ENCODE data around the gene BCKDHB. TPM values are rescaled to one million over a fixed set of nuclear protein-coding genes. Genes with fewer than 3 reads are reported as not detected.

Gene BCKDHB
- total RNA-seq, 1 donor from 2014 or later = 16.2 TPM

GRCh38 chr6:80380566-80380965, 274.1 kb downstream of the BCKDHB start:
- H3K4me3 ChIP-seq = no peak overlapping the region
- DNase-seq (ENCODE audit: extremely low spot score in 2 of 2) = no peak
- H3K27me3 ChIP-seq = no peaks in the 10 kb centered on the region
- TF ChIP-seq, protein P1, sequence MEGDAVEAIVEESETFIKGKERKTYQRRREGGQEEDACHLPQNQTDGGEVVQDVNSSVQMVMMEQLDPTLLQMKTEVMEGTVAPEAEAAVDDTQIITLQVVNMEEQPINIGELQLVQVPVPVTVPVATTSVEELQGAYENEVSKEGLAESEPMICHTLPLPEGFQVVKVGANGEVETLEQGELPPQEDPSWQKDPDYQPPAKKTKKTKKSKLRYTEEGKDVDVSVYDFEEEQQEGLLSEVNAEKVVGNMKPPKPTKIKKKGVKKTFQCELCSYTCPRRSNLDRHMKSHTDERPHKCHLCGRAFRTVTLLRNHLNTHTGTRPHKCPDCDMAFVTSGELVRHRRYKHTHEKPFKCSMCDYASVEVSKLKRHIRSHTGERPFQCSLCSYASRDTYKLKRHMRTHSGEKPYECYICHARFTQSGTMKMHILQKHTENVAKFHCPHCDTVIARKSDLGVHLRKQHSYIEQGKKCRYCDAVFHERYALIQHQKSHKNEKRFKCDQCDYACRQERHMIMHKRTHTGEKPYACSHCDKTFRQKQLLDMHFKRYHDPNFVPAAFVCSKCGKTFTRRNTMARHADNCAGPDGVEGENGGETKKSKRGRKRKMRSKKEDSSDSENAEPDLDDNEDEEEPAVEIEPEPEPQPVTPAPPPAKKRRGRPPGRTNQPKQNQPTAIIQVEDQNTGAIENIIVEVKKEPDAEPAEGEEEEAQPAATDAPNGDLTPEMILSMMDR (IDR thresholded peaks at IDR 0.05) = no peak
- no peak overlapping the region for H3K27ac ChIP-seq
- H3K36me3 ChIP-seq = no peaks in the 10 kb centered on the region
- no peaks in the 10 kb centered on the region for H3K9me3 ChIP-seq
- intact Hi-C loops (cut with DNase I) = no loop called here
- no peaks in the 10 kb centered on the region for H3K4me1 ChIP-seq

GRCh38 chr6:80382811-80383210, 276.3 kb downstream of the BCKDHB start:
- H3K27ac ChIP-seq = no peak overlapping the region
- no peak overlapping the region for H3K4me3 ChIP-seq
- no peaks in the 10 kb centered on the region for H3K27me3 ChIP-seq
- H3K9me3 ChIP-seq = no peaks in the 10 kb centered on the region
- intact Hi-C loops (cut with DNase I) = no loop called here
- TF ChIP-seq POLR2A (IDR thresholded peaks at IDR 0.05) = no peak
- TF ChIP-seq POLR2AphosphoS5 (IDR thresholded peaks at IDR 0.05; ENCODE audit: insufficient read depth in 1 of 2, low read depth in 1 of 2) = no peak
- TF ChIP-seq, protein P1 (IDR thresholded peaks at IDR 0.05) = no peak
- H3K36me3 ChIP-seq = no peaks in the 10 kb centered on the region
- DNase-seq (ENCODE audit: extremely low spot score in 2 of 2) = no peak
- H3K4me1 ChIP-seq = no peaks in the 10 kb centered on the region

DNA sequence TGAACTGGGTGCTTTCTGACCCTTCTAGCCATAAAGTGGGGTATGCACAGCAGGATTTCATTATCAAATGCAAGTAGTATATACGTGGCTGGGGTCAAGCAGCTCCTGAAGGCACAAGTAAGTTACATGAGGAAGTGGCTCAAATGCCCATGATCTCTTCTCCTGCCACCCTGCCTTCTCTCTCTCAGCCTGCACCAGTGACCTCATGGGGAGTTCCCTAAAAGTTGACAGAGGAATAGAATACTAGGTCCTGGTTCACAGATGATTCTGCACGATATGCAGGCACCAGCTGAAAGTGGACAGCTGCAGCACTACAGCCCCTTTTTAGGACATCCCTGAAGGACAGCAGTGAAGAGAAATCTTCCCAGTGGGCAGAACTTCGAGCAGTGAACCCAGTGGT, 282.0 kb downstream of the BCKDHB start:
- H3K27me3 ChIP-seq = no peaks in the 10 kb centered on the region
- intact Hi-C loops (cut with DNase I) = no loop called here
- H3K27ac ChIP-seq = no peak overlapping the region
- H3K9me3 ChIP-seq = no peaks in the 10 kb centered on the region
- no peak for DNase-seq (ENCODE audit: extremely low spot score in 2 of 2)
- no peak overlapping the region for H3K4me3 ChIP-seq
- no peaks in the 10 kb centered on the region for H3K36me3 ChIP-seq
- TF ChIP-seq POLR2AphosphoS5 (IDR thresholded peaks at IDR 0.05; ENCODE audit: insufficient read depth in 1 of 2, low read depth in 1 of 2) (no peak), POLR2A (IDR thresholded peaks at IDR 0.05) (no peak)
- TF ChIP-seq, protein P1 (IDR thresholded peaks at IDR 0.05) = no peak
- H3K4me1 ChIP-seq = no peaks in the 10 kb centered on the region

Other genes with a start within 250 kb of the BCKDHB start
- gene ELOVL4, start 159.1 kb upstream of the BCKDHB start, total RNA-seq = 2.9 TPM
- gene TTK, start 102.0 kb upstream of the BCKDHB start, total RNA-seq = 2.5 TPM

Data from vagina (tissue), 2 donors.